ENCODE data around the gene SMC4.
"Not testable (repeated sequence)": the region's sequence is repeated elsewhere in the genome, so short reads cannot be mapped to it uniquely, and the experiment has no call there.

Gene SMC4

GRCh38 chr3:160399125-160400029 lies at the start of gene SMC4, which contains the start of gene IFT80:
Gene SMC4 (plus strand): TSS chr3:160399650. CDS start chr3:160400827, 1,177 bp downstream.
Gene IFT80 (minus strand): TSS chr3:160399225. CDS start chr3:160384600, 14,625 bp downstream.
- DNase-seq (ENCODE audit: low read depth in 3 of 3), result peak; percentile 89 to 94 (median 90)

GRCh38 chr3:160355826-160356225 lies 43.6 kb upstream of the SMC4 start:
- DNase-seq (ENCODE audit: low read depth in 3 of 3), result no peak

GRCh38 chr3:160362896-160363295 lies 36.6 kb upstream of the SMC4 start:
- not testable (repeated sequence) for DNase-seq (ENCODE audit: low read depth in 3 of 3)

- no peak for DNase-seq (ENCODE audit: low read depth in 3 of 3)
Observed at GRCh38 chr3:160365869-160366522, 33.5 kb upstream of the SMC4 start.

GRCh38 chr3:160368804-160369203 lies 30.6 kb upstream of the SMC4 start:
- DNase-seq (ENCODE audit: low read depth in 3 of 3), result no peak

- no peak for DNase-seq (ENCODE audit: low read depth in 3 of 3)
Observed at GRCh38 chr3:160369784-160370183, 29.7 kb upstream of the SMC4 start.

GRCh38 chr3:160370987-160371857 lies 28.2 kb upstream of the SMC4 start:
- no peak for DNase-seq (ENCODE audit: low read depth in 3 of 3)

- DNase-seq (ENCODE audit: low read depth in 3 of 3), result no peak
Observed at GRCh38 chr3:160372780-160373179, 26.7 kb upstream of the SMC4 start.

- no peak for DNase-seq (ENCODE audit: low read depth in 3 of 3)
Observed at GRCh38 chr3:160373655-160374054, 25.8 kb upstream of the SMC4 start.

GRCh38 chr3:160374472-160374871 lies 25.0 kb upstream of the SMC4 start:
- DNase-seq (ENCODE audit: low read depth in 3 of 3), result no peak

- DNase-seq (ENCODE audit: low read depth in 3 of 3), result no peak
Observed at GRCh38 chr3:160374925-160375324, 24.5 kb upstream of the SMC4 start.

- DNase-seq (ENCODE audit: low read depth in 3 of 3), result no peak
Observed at GRCh38 chr3:160376681-160377080, 22.8 kb upstream of the SMC4 start.

GRCh38 chr3:160378331-160379109 lies 20.9 kb upstream of the SMC4 start:
- no peak for DNase-seq (ENCODE audit: low read depth in 3 of 3)

- no peak for DNase-seq (ENCODE audit: low read depth in 3 of 3)
Observed at GRCh38 chr3:160379628-160380214, 19.7 kb upstream of the SMC4 start.

- no peak for DNase-seq (ENCODE audit: low read depth in 3 of 3)
Observed at GRCh38 chr3:160381470-160381869, 18.0 kb upstream of the SMC4 start.

- DNase-seq (ENCODE audit: low read depth in 3 of 3), result no peak
Observed at GRCh38 chr3:160384639-160385318, 14.7 kb upstream of the SMC4 start.

GRCh38 chr3:160390565-160391138 lies 8.8 kb upstream of the SMC4 start:
- no peak for DNase-seq (ENCODE audit: low read depth in 3 of 3)

- DNase-seq (ENCODE audit: low read depth in 3 of 3), result no peak
Observed at GRCh38 chr3:160392798-160393197, 6.7 kb upstream of the SMC4 start.

- no peak for DNase-seq (ENCODE audit: low read depth in 3 of 3)
Observed at GRCh38 chr3:160393346-160394008, 6.0 kb upstream of the SMC4 start.
